Gastrocnemius medialis (tissue), 4 donors: ENCODE results near the gene MARCHF10.

Experiments used
- CTCF ChIP-seq, 5 experiments: fragments of 450-650 bp in 3 of 5; fragments of 200-600 bp in 2 of 5; sonication (generic) in 2 of 5; IDR thresholded peaks in 4 of 5; conservative IDR thresholded peaks in 1 of 5; 1 replicate in 4 of 5; 2 replicates in 1 of 5; pipeline ENCODE4 v1.5.1; 2016 to 2019; ENCODE audit warnings: antibody characterized with exemption in 5 of 5, mild to moderate bottlenecking in 3 of 5, moderate library complexity in 3 of 5
- POLR2A ChIP-seq, 2 donors: fragments of 450-650 bp; IDR thresholded peaks; one replicate each; pipeline ENCODE4 v1.6.1; 2017; ENCODE audit warnings: antibody characterized with exemption in 2 of 2, mild to moderate bottlenecking in 2 of 2, moderate library complexity in 2 of 2

GRCh38 chr17:62775876-62776275 lies 32.2 kb downstream of the MARCHF10 start:
- TF ChIP-seq CTCF (IDR thresholded peaks at IDR 0.05 in 4 of 5, conservative IDR thresholded peaks at IDR 0.05 in 1 of 5) (no peak), POLR2A (IDR thresholded peaks at IDR 0.05) (no peak)
